ENCODE data around the gene ZNF587.
"Not testable (repeated sequence)": the region's sequence is repeated elsewhere in the genome, so short reads cannot be mapped to it uniquely, and the experiment has no call there.

Gene ZNF587

GRCh38 chr19:57823608-57824007, 26.1 kb upstream of the ZNF587 start:
- not testable (repeated sequence) for DNase-seq

GRCh38 chr19:57825511-57825910, 24.1 kb upstream of the ZNF587 start:
- DNase-seq = no peak

- no peak for DNase-seq
Measured at GRCh38 chr19:57829316-57829715, 20.3 kb upstream of the ZNF587 start.

- peak; percentile 24 to 50 for DNase-seq
Measured at GRCh38 chr19:57830071-57830602, 19.5 kb upstream of the ZNF587 start, which contains the start of gene ZNF587B. TSS of gene ZNF587B (plus strand) at chr19:57830299. CDS start at chr19:57830529, 230 bp downstream.

- DNase-seq = not testable (repeated sequence)
Measured at GRCh38 chr19:57836991-57837390, 12.7 kb upstream of the ZNF587 start.

GRCh38 chr19:57838622-57839191, 11.0 kb upstream of the ZNF587 start:
- not testable (repeated sequence) for DNase-seq

GRCh38 chr19:57841122-57841763, 8.4 kb upstream of the ZNF587 start:
- DNase-seq = no peak

GRCh38 chr19:57847164-57847563, 2.5 kb upstream of the ZNF587 start:
- DNase-seq = not testable (repeated sequence)

GRCh38 chr19:57849162-57849665, 445 bp upstream of the ZNF587 start:
- not testable (repeated sequence) for DNase-seq

- no peak for DNase-seq
Measured at GRCh38 chr19:57850553-57851017, 926 bp downstream of the ZNF587 start.

GRCh38 chr19:57851812-57852603, 2.3 kb downstream of the ZNF587 start:
- not testable (repeated sequence) for DNase-seq

- not testable (repeated sequence) for DNase-seq
Measured at GRCh38 chr19:57854117-57854516, 4.5 kb downstream of the ZNF587 start.

- DNase-seq = not testable (repeated sequence)
Measured at GRCh38 chr19:57862351-57862750, 12.7 kb downstream of the ZNF587 start.

GRCh38 chr19:57867868-57868492, 18.3 kb downstream of the ZNF587 start:
- no peak for DNase-seq

- not testable (repeated sequence) for DNase-seq
Measured at GRCh38 chr19:57869655-57870054, 20.0 kb downstream of the ZNF587 start.

- DNase-seq = no peak
Measured at GRCh38 chr19:57870225-57870624, 20.6 kb downstream of the ZNF587 start.

- no peak for DNase-seq
Measured at GRCh38 chr19:57872450-57872849, 22.8 kb downstream of the ZNF587 start.

GRCh38 chr19:57873883-57874799, 24.5 kb downstream of the ZNF587 start:
- not testable (repeated sequence) for DNase-seq

- DNase-seq = no peak
Measured at GRCh38 chr19:57886046-57886445, 36.4 kb downstream of the ZNF587 start.

GRCh38 chr19:57887195-57887941, 37.7 kb downstream of the ZNF587 start:
- DNase-seq = no peak

GRCh38 chr19:57888107-57888559, 38.5 kb downstream of the ZNF587 start:
- DNase-seq = no peak
